Activated CD4-positive, alpha-beta T cell treated with anti-CD3 and anti-CD28 coated beads, Interleukin-2, amount 50 U/mL, for 48 hours (primary cell): ENCODE data around the gene PDE6C.

ENCODE experiments used
- DNase-seq, 2 experiments: peaks; one replicate each; pipeline ENCODE4 v3.0.0-alpha.2; 2020

PDE6C gene

GRCh38 chr10:93595378-93596161 is 16.8 kb upstream of the PDE6C start:
- DNase-seq = no peak

- DNase-seq = no peak
These were observed 15.8 kb upstream of the PDE6C start for GRCh38 chr10:93596539-93596938.

- no peak for DNase-seq
These were observed 15.2 kb upstream of the PDE6C start for GRCh38 chr10:93597075-93597599.

- no peak for DNase-seq
These were observed 14.2 kb upstream of the PDE6C start for GRCh38 chr10:93598157-93598556.

- DNase-seq = no peak
These were observed 13.0 kb upstream of the PDE6C start for GRCh38 chr10:93599335-93599734.

- no peak for DNase-seq
These were observed 12.6 kb upstream of the PDE6C start for GRCh38 chr10:93599778-93600177.

GRCh38 chr10:93600446-93601145 is 11.7 kb upstream of the PDE6C start:
- no peak for DNase-seq

- DNase-seq = no peak
These were observed 11.1 kb upstream of the PDE6C start, which contains the start of gene RBP4 for GRCh38 chr10:93601146-93601773. RBP4 (minus strand) TSS chr10:93601235; CDS start chr10:93601028, 207 bp downstream.

GRCh38 chr10:93601774-93602162 is 10.6 kb upstream of the PDE6C start:
- DNase-seq = no peak

- no peak for DNase-seq
These were observed 9.3 kb upstream of the PDE6C start for GRCh38 chr10:93603023-93603422.

GRCh38 chr10:93604146-93604545 is 8.2 kb upstream of the PDE6C start:
- no peak for DNase-seq

GRCh38 chr10:93608421-93608820 is 3.9 kb upstream of the PDE6C start:
- no peak for DNase-seq

- DNase-seq = no peak
These were observed 789 bp downstream of the PDE6C start for GRCh38 chr10:93613126-93613525.

- DNase-seq = no peak
These were observed 1.9 kb downstream of the PDE6C start for GRCh38 chr10:93614101-93614825.

- DNase-seq = no peak
These were observed 3.4 kb downstream of the PDE6C start for GRCh38 chr10:93615576-93616235.

- no peak for DNase-seq
These were observed 8.6 kb downstream of the PDE6C start for GRCh38 chr10:93620925-93621324.

GRCh38 chr10:93622942-93623341 is 10.6 kb downstream of the PDE6C start:
- no peak for DNase-seq

- DNase-seq = no peak
These were observed 16.5 kb downstream of the PDE6C start for GRCh38 chr10:93628858-93629257.

- DNase-seq = no peak
These were observed 17.4 kb downstream of the PDE6C start for GRCh38 chr10:93629647-93630305.

- no peak for DNase-seq
These were observed 18.6 kb downstream of the PDE6C start for GRCh38 chr10:93630625-93631557.

GRCh38 chr10:93639791-93640190 is 27.5 kb downstream of the PDE6C start:
- no peak for DNase-seq
